ENCODE measurements around the gene COL5A2. TPM values are rescaled to one million over a fixed set of nuclear protein-coding genes. Genes with fewer than 3 reads are reported as not detected.

The COL5A2 gene
- total and polyA plus RNA-seq, 9 of the 15 experiments (the other 6 are each of a cell fraction or from before 2014, with no cell fraction given) = 0.01 to 0.54 (median 0.19) TPM

GRCh38 chr2:189069855-189070619 lies 109.5 kb downstream of the COL5A2 start:
- Histone ChIP-seq H3K79me2 (ENCODE audit: control insufficient read depth, insufficient read depth, low read length) (no peaks in the 10 kb centered on the region), H3K4me3 (no peak overlapping the region), H3K27me3 (ENCODE audit: control insufficient read depth in 2 of 2, insufficient read depth in 2 of 2, low read length in 2 of 2) (no peaks in the 10 kb centered on the region), H3K9ac (ENCODE audit: insufficient read depth in 1 of 2, low read depth in 2 of 2, low read length in 2 of 2) (no peak overlapping the region), H3K4me2 (ENCODE audit: insufficient read depth, low read length) (no peak overlapping the region), H2AFZ (ENCODE audit: low read depth, low read length) (no peak overlapping the region), H3K9me1 (ENCODE audit: control insufficient read depth, insufficient read depth, low read length) (no peaks in the 10 kb centered on the region), H3K4me1 (replicated peaks in 1 of 2; ENCODE audit: control insufficient read depth in 2 of 2, insufficient read depth in 2 of 2, low read length in 2 of 2) (no peaks in the 10 kb centered on the region), H3K27ac (ENCODE audit: extremely low read depth, low read depth, low read length) (no peak overlapping the region), H3K36me3 (ENCODE audit: control insufficient read depth, insufficient read depth, low read length) (no peaks in the 10 kb centered on the region), H3K9me3 (replicated peaks; ENCODE audit: control insufficient read depth, insufficient read depth, low read depth, low read length) (no peaks in the 10 kb centered on the region), H4K20me1 (replicated peaks; ENCODE audit: control insufficient read depth, insufficient read depth, low read length) (no peaks in the 10 kb centered on the region)
- no peak for ATAC-seq
- POLR2A ChIA-PET = no interaction called here
- CTCF ChIA-PET (ENCODE audit: low intra/inter-chr PET ratio) = no interaction called here
- intact Hi-C loops (cut with micrococcal nuclease) = no loop called here
- in situ Hi-C loops (cut with MboI) = no loop called here
- FAIRE-seq = no peak
- BruUV-seq (replicated peaks) = no TSS peak
- DNase-seq (ENCODE audit: extremely low read depth in 1 of 4, low spot score in 3 of 4) = no peak
- TF ChIP-seq NCOA6 (IDR thresholded peaks at IDR 0.05) (no peak), SRSF9 (IDR thresholded peaks at IDR 0.05; ENCODE audit: borderline replicate concordance, low read depth, low read length) (no peak), TCF7 (IDR thresholded peaks at IDR 0.05; ENCODE audit: borderline replicate concordance) (no peak), CXXC5 (CRISPR knock-in tag; IDR thresholded peaks at IDR 0.05) (no peak), ZNF212 (CRISPR knock-in tag; IDR thresholded peaks at IDR 0.05) (no peak), CBX1 (IDR thresholded peaks at IDR 0.05; ENCODE audit: low read depth) (no peak), IFI16 (CRISPR knock-in tag; IDR thresholded peaks at IDR 0.05) (no peak), CAMTA2 (CRISPR knock-in tag; conservative IDR thresholded peaks at IDR 0.05) (no peak), ZNF23 (CRISPR knock-in tag; IDR thresholded peaks at IDR 0.05) (no peak)
